ENCODE results near the gene CHST5.
"Not testable (repeated sequence)": the region's sequence is repeated elsewhere in the genome, so short reads cannot be mapped to it uniquely, and the experiment has no call there.

The CHST5 gene

GRCh38 chr16:75503801-75504200, 32.1 kb downstream of the CHST5 start:
- no peak for TF ChIP-seq CTCF (IDR thresholded peaks at IDR 0.05; ENCODE audit: low read depth, low read length, missing control alignments)
- H3K4me3 ChIP-seq (replicated peaks; ENCODE audit: low read depth, low read length), result no peak overlapping the region
- no peak for DNase-seq (ENCODE audit: extremely low read depth, low read depth)

- DNase-seq (ENCODE audit: extremely low read depth, low read depth), result no peak
- H3K4me3 ChIP-seq (replicated peaks; ENCODE audit: low read depth, low read length), result no peak overlapping the region
- no peak for TF ChIP-seq CTCF (IDR thresholded peaks at IDR 0.05; ENCODE audit: low read depth, low read length, missing control alignments)
These were observed 32.8 kb downstream of the CHST5 start for GRCh38 chr16:75502916-75503605.

GRCh38 chr16:75501820-75502219, 34.1 kb downstream of the CHST5 start:
- H3K4me3 ChIP-seq (replicated peaks; ENCODE audit: low read depth, low read length); DNase-seq (ENCODE audit: extremely low read depth, low read depth): not testable (repeated sequence)

DNA sequence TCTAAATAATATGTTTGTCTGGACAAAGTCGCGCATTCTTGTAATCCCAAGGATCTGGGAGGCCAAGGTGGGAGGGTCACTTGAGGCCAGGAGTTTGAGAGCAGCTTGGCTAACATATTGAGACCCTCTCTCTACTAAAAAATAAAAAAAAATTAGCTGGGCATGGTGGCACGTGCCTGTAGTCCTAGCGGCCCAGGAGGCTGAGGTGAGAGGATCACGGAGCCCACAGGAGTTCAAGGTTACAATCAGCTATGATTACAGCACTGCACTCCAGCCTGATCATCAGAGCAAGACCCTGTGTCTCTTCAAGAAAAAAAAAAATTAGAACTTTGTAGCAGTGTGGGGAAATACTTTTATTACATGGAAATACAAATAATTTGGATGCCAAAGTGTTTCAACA, 34.5 kb downstream of the CHST5 start:
- no peak for DNase-seq (ENCODE audit: extremely low read depth, low read depth)
- TF ChIP-seq CTCF (IDR thresholded peaks at IDR 0.05; ENCODE audit: low read depth, low read length, missing control alignments), result no peak
- no peak overlapping the region for H3K4me3 ChIP-seq (replicated peaks; ENCODE audit: low read depth, low read length)

- H3K4me3 ChIP-seq (replicated peaks; ENCODE audit: low read depth, low read length); DNase-seq (ENCODE audit: extremely low read depth, low read depth): not testable (repeated sequence)
These were observed 37.1 kb downstream of the CHST5 start for GRCh38 chr16:75498605-75499322.

DNA sequence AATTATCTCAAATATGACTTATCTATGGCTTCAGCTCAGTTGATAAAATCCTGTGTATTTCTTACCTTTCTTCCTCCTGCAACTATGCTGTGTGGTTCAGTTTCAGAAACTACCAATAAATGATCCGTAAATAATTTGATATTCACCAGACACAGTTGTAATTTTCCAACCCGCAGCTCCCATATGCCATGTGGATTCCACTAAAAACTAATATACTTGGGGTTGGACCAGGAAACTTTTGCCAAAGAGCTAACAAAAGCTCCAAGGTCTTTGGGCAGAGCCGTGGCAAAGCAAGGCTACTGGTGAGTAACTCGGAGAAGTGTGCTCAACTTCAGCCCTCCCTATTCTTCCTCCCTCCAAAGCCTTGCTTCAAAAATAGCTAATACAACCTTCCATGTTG, 38.4 kb downstream of the CHST5 start:
- no peak overlapping the region for H3K4me3 ChIP-seq (replicated peaks; ENCODE audit: low read depth, low read length)
- no peak for TF ChIP-seq CTCF (IDR thresholded peaks at IDR 0.05; ENCODE audit: low read depth, low read length, missing control alignments)
- DNase-seq (ENCODE audit: extremely low read depth, low read depth), result no peak

- no peak for TF ChIP-seq CTCF (IDR thresholded peaks at IDR 0.05; ENCODE audit: low read depth, low read length, missing control alignments)
- H3K4me3 ChIP-seq (replicated peaks; ENCODE audit: low read depth, low read length), result peak within 1 kb of the TSS; percentile 46
- no peak for DNase-seq (ENCODE audit: extremely low read depth, low read depth)
These were observed 40.7 kb downstream of the CHST5 start, which contains the start of gene CHST6 for GRCh38 chr16:75495076-75495674. TSS of gene CHST6 (minus strand) at chr16:75495441. CDS start at chr16:75479828, 15,613 bp downstream.
